Mammary epithelial cell (primary cell): ENCODE measurements around the gene TMEM255B.

Experiments
- CTCF ChIP-seq, 2 donors: IDR thresholded peaks in 1 of 2; conservative IDR thresholded peaks in 1 of 2; 2 replicates each; pipeline ENCODE4 v1.5.1; 2011 to 2012; ENCODE audit warnings: inconsistent platforms in 2 of 2, low read length in 2 of 2, mild to moderate bottlenecking in 2 of 2, control low read depth in 1 of 2, low read depth in 1 of 2; ENCODE audit not compliant: insufficient read depth in 1 of 2; ENCODE audit errors: extremely low read depth in 1 of 2
- EZH2 ChIP-seq: IDR thresholded peaks from 2 replicates; pipeline ENCODE4 v1.6.1; 2012; ENCODE audit warnings: low read length, inconsistent platforms, borderline replicate concordance

- no peak for TF ChIP-seq CTCF (conservative IDR thresholded peaks at IDR 0.05 in 1 of 2, IDR thresholded peaks at IDR 0.05 in 1 of 2; ENCODE audit: extremely low read depth in 1 of 2, insufficient read depth in 1 of 2, low read depth in 1 of 2, low read length in 2 of 2)
- TF ChIP-seq EZH2, result no peak
Measured at GRCh38 chr13:113766035-113766800, 7.2 kb downstream of the TMEM255B start.
